ENCODE results near the gene RAPGEF4. TPM values are rescaled to one million over a fixed set of nuclear protein-coding genes. Genes with fewer than 3 reads are reported as not detected.

RAPGEF4 gene
- total and polyA plus RNA-seq, 2 of the 8 experiments (the other 6 are each of a cell fraction or from before 2014, with no cell fraction given) = 1.2 to 2.6 TPM

- Histone ChIP-seq H3K27ac (ENCODE audit: low read depth, low read length) (no peak overlapping the region), H2BK15ac (ENCODE audit: low read length) (no peak overlapping the region), H4K5ac (ENCODE audit: insufficient read length, low read depth, low read length) (no peak overlapping the region)
- TF ChIP-seq TBP (IDR thresholded peaks at IDR 0.05; ENCODE audit: low read depth, low read length) (no peak), CEBPB (IDR thresholded peaks at IDR 0.05; ENCODE audit: low read depth, low read length) (no peak), CBX8 (IDR thresholded peaks at IDR 0.05; ENCODE audit: borderline replicate concordance, low read depth, low read length) (no peak), SP4 (IDR thresholded peaks at IDR 0.05; ENCODE audit: low read length) (no peak), CTCF (IDR thresholded peaks at IDR 0.05; ENCODE audit: control extremely low read depth in 1 of 3, insufficient read depth in 1 of 3, low read depth in 1 of 3, low read length in 3 of 3) (no peak), TAF1 (IDR thresholded peaks at IDR 0.05; ENCODE audit: low read depth, low read length) (no peak), KDM1A (IDR thresholded peaks at IDR 0.05; ENCODE audit: borderline replicate concordance, low read length) (no peak), POLR2A (IDR thresholded peaks at IDR 0.05; ENCODE audit: control extremely low read depth in 1 of 2, low read depth in 2 of 2, low read length in 2 of 2) (no peak), CHD2 (IDR thresholded peaks at IDR 0.05; ENCODE audit: low read length) (no peak), USF2 (IDR thresholded peaks at IDR 0.05; ENCODE audit: low read length) (no peak), SAP30 (IDR thresholded peaks at IDR 0.05; ENCODE audit: insufficient read depth, insufficient replicate concordance, low read length) (no peak)
These were observed 290.8 kb downstream of the RAPGEF4 start for GRCh38 chr2:173026479-173026878.

More at GRCh38 chr2:173026479-173026878, 290.8 kb downstream of the RAPGEF4 start:
- H3K4ac ChIP-seq (replicated peaks; ENCODE audit: insufficient read length, low read depth, low read length) = no peak overlapping the region
- H4K20me1 ChIP-seq (replicated peaks in 1 of 2; ENCODE audit: control insufficient read depth in 1 of 2, insufficient read depth in 2 of 2, low read length in 2 of 2) = no peaks in the 10 kb centered on the region
- ChIA-PET CTCF (ENCODE audit: partially characterized antibody) (interaction anchor here (0.5 to 11.7 kb wide), 28 partner anchors 8 to 1318 kb away, joined by 3 to 227 read pairs (median 5); partner anchors contain the start of gene MAP3K20), POLR2A (ENCODE audit: partially characterized antibody) (no interaction called here)
- no peaks in the 10 kb centered on the region for H3K23me2 ChIP-seq (ENCODE audit: low read depth, low read length)
- H3K4me2 ChIP-seq (ENCODE audit: insufficient read depth in 1 of 2, low read depth in 2 of 2, low read length in 2 of 2) = no peak overlapping the region
- H3K14ac ChIP-seq (ENCODE audit: insufficient read length) = no peak overlapping the region
- H2BK12ac ChIP-seq (ENCODE audit: low read depth, low read length) = no peak overlapping the region
- FAIRE-seq = no peak
- WGBS, 2 experiments (ENCODE audit: extremely low coverage in 1 of 2, insufficient coverage in 1 of 2, insufficient read length in 1 of 2, insufficient replicate concordance in 2 of 2, low coverage in 1 of 2, low lambda C conversion rate in 2 of 2, missing lambda C conversion rate in 1 of 2) = 75% methylated on average over 1 of the region's 1 CpG; no CpG with 5 or more reads in 1 of the 2 experiments
- H3K4me3 ChIP-seq (ENCODE audit: extremely low read depth in 1 of 4, insufficient read depth in 2 of 4, low read depth in 3 of 4, low read length in 4 of 4) = no peak overlapping the region
- no peak overlapping the region for H2BK20ac ChIP-seq (ENCODE audit: low read length)
- H3K9ac ChIP-seq (replicated peaks in 1 of 4; ENCODE audit: extremely low read depth in 1 of 4, low read depth in 3 of 4, low read length in 3 of 4) = no peak overlapping the region
- H2BK5ac ChIP-seq (ENCODE audit: low read depth, low read length) = no peak overlapping the region
- H3K4me1 ChIP-seq (replicated peaks in 1 of 4; ENCODE audit: control insufficient read depth in 3 of 4, insufficient read depth in 4 of 4, low read length in 3 of 4) = peaks cover 0 to 3% (median 0%) of the 10 kb centered on the region in 4 experiments; a peak in 1 of 7 replicates
- no peak overlapping the region for H2BK120ac ChIP-seq (replicated peaks; ENCODE audit: low read depth, low read length)
- no peaks in the 10 kb centered on the region for H3K79me2 ChIP-seq (ENCODE audit: control insufficient read depth in 1 of 2, insufficient read depth in 2 of 2, low read length in 2 of 2)
- no peak overlapping the region for H3K23ac ChIP-seq (ENCODE audit: insufficient read length)
- H2AK5ac ChIP-seq (ENCODE audit: low read depth, low read length) = no peak overlapping the region
- H4K8ac ChIP-seq (ENCODE audit: extremely low read depth, insufficient read depth, low read length) = no peak overlapping the region
- H3K27me3 ChIP-seq (replicated peaks in 1 of 4; ENCODE audit: control insufficient read depth in 3 of 4, extremely low read depth in 1 of 4, insufficient read depth in 3 of 4, low read length in 3 of 4) = no peaks in the 10 kb centered on the region
- no peak overlapping the region for H2AFZ ChIP-seq (ENCODE audit: low read length)
- no peak overlapping the region for H3K56ac ChIP-seq (replicated peaks; ENCODE audit: insufficient read length, low read depth, low read length)
- DNase-seq (ENCODE audit: low read depth in 1 of 2, low spot score in 2 of 2) = no peak
- H3K79me1 ChIP-seq (ENCODE audit: low read depth, low read length) = no peaks in the 10 kb centered on the region
- H3K36me3 ChIP-seq (ENCODE audit: control insufficient read depth in 2 of 4, insufficient read depth in 4 of 4, low read length in 3 of 4) = no peaks in the 10 kb centered on the region
- H3K18ac ChIP-seq (ENCODE audit: extremely low read depth, low read length) = no peak overlapping the region
- no peaks in the 10 kb centered on the region for H3K9me3 ChIP-seq (ENCODE audit: insufficient read depth in 2 of 2, low read depth in 1 of 2, low read length in 1 of 2)
- H4K91ac ChIP-seq (replicated peaks; ENCODE audit: insufficient read length, low read length) = no peak overlapping the region

Data from H1 (cell line).